KMS-11 (cell line): ENCODE data around the gene METAP1.

Experiments used
- H2AFZ ChIP-seq: fragments of 200-600 bp; sonication (generic); 2 replicates; pipeline ENCODE4 v1.6.1; 2016; ENCODE audit warnings: antibody characterized with exemption, mixed run types, low read depth
- H3K27ac ChIP-seq: fragments of 200-600 bp; sonication (generic); 2 replicates; pipeline ENCODE4 v1.6.1; 2016; ENCODE audit warnings: mild to moderate bottlenecking, mixed run types
- H3K27me3 ChIP-seq: fragments of 200-600 bp; sonication (generic); 2 replicates; pipeline ENCODE4 v1.6.1; 2017; ENCODE audit warnings: mild to moderate bottlenecking, low read depth, mixed run types, moderate library complexity; ENCODE audit not compliant: insufficient read depth
- H3K36me3 ChIP-seq: fragments of 200-600 bp; sonication (generic); 2 replicates; pipeline ENCODE4 v1.6.1; 2017; ENCODE audit warnings: mild to moderate bottlenecking, mixed run types; ENCODE audit not compliant: insufficient read depth
- H3K4me1 ChIP-seq: fragments of 200-600 bp; sonication (generic); 2 replicates; pipeline ENCODE4 v1.6.1; 2016; ENCODE audit warnings: mild to moderate bottlenecking, low read depth, mixed run types; ENCODE audit not compliant: poor library complexity, severe bottlenecking
- H3K4me2 ChIP-seq: fragments of 200-600 bp; sonication (generic); 2 replicates; pipeline ENCODE4 v1.7.0; 2016; ENCODE audit warnings: mild to moderate bottlenecking, mixed run types
- H3K4me3 ChIP-seq: fragments of 200-600 bp; sonication (generic); IDR thresholded peaks from 2 replicates; pipeline ENCODE4 v1.6.1; 2017; ENCODE audit warnings: low read depth, low read length, mixed read lengths; ENCODE audit not compliant: insufficient read depth
- H3K79me2 ChIP-seq: fragments of 200-600 bp; sonication (generic); 2 replicates; pipeline ENCODE4 v1.6.1; 2016; ENCODE audit warnings: low read depth, mixed run types; ENCODE audit not compliant: insufficient read depth
- H3K9ac ChIP-seq: fragments of 200-600 bp; sonication (generic); 2 replicates; pipeline ENCODE4 v1.6.1; 2016; ENCODE audit warnings: mild to moderate bottlenecking, mixed run types
- H4K20me1 ChIP-seq: fragments of 200-600 bp; sonication (generic); 2 replicates; pipeline ENCODE4 v1.6.1; 2016; ENCODE audit warnings: mild to moderate bottlenecking, mixed run types; ENCODE audit not compliant: insufficient read depth
- TF ChIP-seq, protein P1 (sequence below): fragments of 200-600 bp; sonication (generic); conservative IDR thresholded peaks from 2 replicates; pipeline ENCODE4 v1.6.1; 2017; ENCODE audit warnings: low read depth, mild to moderate bottlenecking, antibody characterized with exemption, low read length, moderate library complexity, mixed read lengths

METAP1 gene

DNA sequence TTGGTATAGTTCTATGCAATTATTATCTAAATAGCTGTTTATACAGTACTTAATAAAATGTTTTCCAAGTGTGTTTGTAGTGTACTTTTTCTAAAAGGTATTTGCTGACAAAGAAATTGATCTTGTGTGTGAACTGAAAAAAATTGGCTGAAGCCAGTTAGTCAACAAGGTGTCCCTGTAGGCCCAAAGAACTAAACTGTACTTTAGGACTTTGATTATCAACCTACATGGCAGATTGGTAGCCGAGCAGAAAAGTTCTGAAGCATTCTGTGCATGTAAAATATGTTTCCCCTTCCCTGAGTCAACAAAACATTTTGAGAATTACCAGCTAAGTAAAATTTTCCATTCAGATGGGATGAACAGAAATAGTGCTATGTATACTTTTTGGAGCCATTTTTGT is 72.1 kb downstream of the METAP1 start:
- Histone ChIP-seq H2AFZ (no peak overlapping the region), H3K4me2 (no peak overlapping the region), H3K27me3 (no peaks in the 10 kb centered on the region), H3K4me3 (no peak overlapping the region), H3K4me1 (no peaks in the 10 kb centered on the region), H3K79me2 (no peaks in the 10 kb centered on the region), H3K27ac (no peak overlapping the region), H4K20me1 (no peaks in the 10 kb centered on the region), H3K36me3 (no peaks in the 10 kb centered on the region), H3K9ac (no peak overlapping the region)
- TF ChIP-seq, protein P1, sequence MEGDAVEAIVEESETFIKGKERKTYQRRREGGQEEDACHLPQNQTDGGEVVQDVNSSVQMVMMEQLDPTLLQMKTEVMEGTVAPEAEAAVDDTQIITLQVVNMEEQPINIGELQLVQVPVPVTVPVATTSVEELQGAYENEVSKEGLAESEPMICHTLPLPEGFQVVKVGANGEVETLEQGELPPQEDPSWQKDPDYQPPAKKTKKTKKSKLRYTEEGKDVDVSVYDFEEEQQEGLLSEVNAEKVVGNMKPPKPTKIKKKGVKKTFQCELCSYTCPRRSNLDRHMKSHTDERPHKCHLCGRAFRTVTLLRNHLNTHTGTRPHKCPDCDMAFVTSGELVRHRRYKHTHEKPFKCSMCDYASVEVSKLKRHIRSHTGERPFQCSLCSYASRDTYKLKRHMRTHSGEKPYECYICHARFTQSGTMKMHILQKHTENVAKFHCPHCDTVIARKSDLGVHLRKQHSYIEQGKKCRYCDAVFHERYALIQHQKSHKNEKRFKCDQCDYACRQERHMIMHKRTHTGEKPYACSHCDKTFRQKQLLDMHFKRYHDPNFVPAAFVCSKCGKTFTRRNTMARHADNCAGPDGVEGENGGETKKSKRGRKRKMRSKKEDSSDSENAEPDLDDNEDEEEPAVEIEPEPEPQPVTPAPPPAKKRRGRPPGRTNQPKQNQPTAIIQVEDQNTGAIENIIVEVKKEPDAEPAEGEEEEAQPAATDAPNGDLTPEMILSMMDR, result no peak

DNA sequence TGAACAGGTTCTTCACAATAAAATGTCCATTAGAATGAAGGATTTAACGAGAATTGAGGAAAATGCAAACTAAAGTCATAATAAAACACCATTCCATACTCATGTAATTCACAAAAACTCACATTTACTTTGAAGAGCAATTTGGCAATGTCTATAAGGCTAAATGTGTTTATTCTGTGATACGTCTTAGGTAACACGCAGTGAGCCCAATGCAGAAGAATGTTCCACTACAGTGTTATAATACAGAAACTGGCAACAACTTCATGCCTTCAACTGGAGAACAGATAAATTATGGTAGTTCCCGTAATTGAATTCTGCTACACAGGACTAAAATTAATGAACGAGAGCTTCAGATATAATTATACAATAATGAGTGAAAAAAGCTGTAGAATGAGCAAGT is 75.6 kb downstream of the METAP1 start:
- Histone ChIP-seq H3K4me3 (no peak overlapping the region), H4K20me1 (no peaks in the 10 kb centered on the region), H3K79me2 (no peaks in the 10 kb centered on the region), H3K4me2 (no peak overlapping the region), H2AFZ (no peak overlapping the region), H3K4me1 (no peaks in the 10 kb centered on the region), H3K27ac (no peak overlapping the region), H3K9ac (no peak overlapping the region), H3K36me3 (0 out of 2 replicates have a peak, but pooled peaks cover 3% of the 10 kb centered on the region), H3K27me3 (no peaks in the 10 kb centered on the region)
- TF ChIP-seq, protein P1, result no peak

DNA sequence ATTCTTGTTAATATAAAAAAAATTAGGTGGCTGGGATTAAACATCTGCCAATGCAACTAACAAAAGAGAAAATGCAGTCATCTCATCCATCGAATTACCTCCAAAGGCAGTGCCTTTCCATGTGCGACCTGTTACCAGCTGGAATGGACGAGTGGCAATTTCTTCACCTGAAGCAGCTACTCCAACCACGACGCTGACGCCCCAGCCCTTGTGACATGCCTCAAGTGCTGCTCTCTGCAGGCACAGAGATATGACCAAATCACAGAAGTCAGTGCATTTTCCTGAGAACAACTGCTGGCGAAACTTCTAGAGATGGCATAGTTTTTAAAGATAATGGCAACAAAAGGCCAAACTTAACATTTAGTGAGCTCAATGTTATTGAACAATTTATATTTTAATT is 79.3 kb downstream of the METAP1 start:
- Histone ChIP-seq H3K36me3 (0 out of 2 replicates have a peak, but pooled peaks cover 3% of the 10 kb centered on the region), H3K4me2 (no peak overlapping the region), H4K20me1 (no peaks in the 10 kb centered on the region), H2AFZ (no peak overlapping the region), H3K79me2 (no peaks in the 10 kb centered on the region), H3K27ac (no peak overlapping the region), H3K4me1 (no peaks in the 10 kb centered on the region), H3K4me3 (no peak overlapping the region), H3K27me3 (no peaks in the 10 kb centered on the region), H3K9ac (no peak overlapping the region)
- TF ChIP-seq, protein P1, result no peak

DNA sequence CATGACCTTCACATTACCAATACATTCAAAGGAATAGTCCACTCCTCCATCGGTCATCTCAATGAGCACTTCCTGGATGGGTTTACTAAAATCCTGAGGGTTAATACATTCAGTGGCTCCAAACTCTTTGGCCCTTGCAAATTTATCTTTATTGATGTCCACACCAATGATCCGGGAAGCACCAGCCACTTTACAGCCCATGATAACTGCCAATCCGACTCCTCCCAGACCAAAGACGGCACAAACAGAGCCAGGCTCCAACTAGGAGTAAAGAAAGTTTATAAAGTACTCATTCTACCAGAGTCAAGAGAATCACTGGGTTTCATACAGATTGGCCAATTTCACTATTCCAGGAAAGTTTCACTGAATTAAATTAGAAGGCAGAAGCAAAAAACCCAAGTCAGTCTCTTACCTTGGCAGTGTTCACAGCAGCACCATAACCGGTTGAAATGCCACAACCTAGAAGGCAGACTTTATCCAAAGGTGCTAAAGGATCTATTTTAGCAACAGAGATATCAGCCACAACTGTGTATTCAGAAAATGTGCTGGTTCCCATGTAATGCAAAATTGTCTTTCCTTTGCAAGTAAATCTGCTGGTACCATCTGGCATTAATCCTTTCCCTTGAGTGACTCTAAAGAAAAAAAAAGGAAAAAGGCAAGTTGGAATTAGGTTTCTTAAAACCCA is 80.9 kb downstream of the METAP1 start:
- Histone ChIP-seq H3K36me3 (0 out of 2 replicates have a peak, but pooled peaks cover 3% of the 10 kb centered on the region), H3K9ac (no peak overlapping the region), H3K4me3 (no peak overlapping the region), H4K20me1 (no peaks in the 10 kb centered on the region), H3K27ac (no peak overlapping the region), H3K79me2 (no peaks in the 10 kb centered on the region), H3K4me2 (no peak overlapping the region), H3K4me1 (no peaks in the 10 kb centered on the region), H3K27me3 (no peaks in the 10 kb centered on the region), H2AFZ (no peak overlapping the region)
- TF ChIP-seq, protein P1, result no peak
